Urinary bladder (tissue), 4 donors: Measurements from ENCODE around the gene EPS8. TPM values are rescaled to one million over a fixed set of nuclear protein-coding genes. Genes with fewer than 3 reads are reported as not detected.

ENCODE experiments used
- DNase-seq: peaks from one replicate; pipeline ENCODE4 v3.0.0-alpha.2; 2015; ENCODE audit errors: extremely low spot score
- H3K27ac ChIP-seq: one replicate; pipeline ENCODE4 v1.5.1; 2013; ENCODE audit warnings: low read depth, mild to moderate bottlenecking, moderate library complexity
- H3K36me3 ChIP-seq: one replicate; pipeline ENCODE4 v1.6.1; 2013; ENCODE audit warnings: mild to moderate bottlenecking, moderate library complexity; ENCODE audit not compliant: insufficient read depth
- H3K4me1 ChIP-seq: one replicate; pipeline ENCODE4 v1.6.1; 2013; ENCODE audit warnings: mild to moderate bottlenecking, moderate library complexity; ENCODE audit not compliant: insufficient read depth
- H3K4me3 ChIP-seq: one replicate; pipeline ENCODE4 v1.5.1; 2013; ENCODE audit warnings: low read depth, low read length
- whole genome bisulfite sequencing: extraction: QIAGEN DNeasy Blood & Tissue Kit; methylation state at CpG from one replicate; pipeline ENCODE4 v1.1.7; 2013; 5-methylcytosine and 5-hydroxymethylcytosine counted together
- polyA plus RNA-seq: library from polyadenylated mRNA; stranded (reverse); fragments of 200-250 nt; gene quantifications from one replicate; pipeline ENCODE4 v1.2.3, GENCODE V29; 2013
- total RNA-seq: library from RNA; depleted of rRNA; stranded (reverse); fragments of >200 nt; gene quantifications from one replicate; pipeline ENCODE4 v1.2.3, GENCODE V29; 2014
- donor health status: healthy with polysubstance abuse.
- donor health status: healthy.

EPS8 gene
- total and polyA plus RNA-seq, 2 donors: 68.9 to 133 TPM

DNA sequence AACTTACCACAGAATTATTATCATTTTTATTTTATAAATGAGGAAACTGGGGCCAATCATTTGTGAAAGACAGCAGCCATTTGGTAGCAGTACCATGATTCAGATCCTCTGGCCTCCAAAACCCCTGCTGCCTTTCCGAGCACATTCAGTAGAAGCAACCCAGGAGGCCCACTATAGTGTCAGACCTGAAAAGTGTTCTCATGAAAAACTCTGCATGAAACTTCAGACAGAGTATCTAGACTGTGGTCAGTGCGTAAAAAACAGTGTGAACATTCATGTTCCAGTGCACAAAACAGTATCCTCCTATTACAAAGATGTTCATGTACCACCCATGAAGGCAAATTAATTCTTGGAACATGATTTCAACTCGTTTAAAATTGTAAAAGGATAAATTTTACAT lies 112.0 kb downstream of the EPS8 start:
- Histone ChIP-seq H3K27ac (no peak overlapping the region), H3K36me3 (no peaks in the 10 kb centered on the region), H3K4me1 (no peaks in the 10 kb centered on the region), H3K4me3 (no peak overlapping the region)
- 80% methylated on average over 3 of the region's 3 CpGs for WGBS
- no peak for DNase-seq

DNA sequence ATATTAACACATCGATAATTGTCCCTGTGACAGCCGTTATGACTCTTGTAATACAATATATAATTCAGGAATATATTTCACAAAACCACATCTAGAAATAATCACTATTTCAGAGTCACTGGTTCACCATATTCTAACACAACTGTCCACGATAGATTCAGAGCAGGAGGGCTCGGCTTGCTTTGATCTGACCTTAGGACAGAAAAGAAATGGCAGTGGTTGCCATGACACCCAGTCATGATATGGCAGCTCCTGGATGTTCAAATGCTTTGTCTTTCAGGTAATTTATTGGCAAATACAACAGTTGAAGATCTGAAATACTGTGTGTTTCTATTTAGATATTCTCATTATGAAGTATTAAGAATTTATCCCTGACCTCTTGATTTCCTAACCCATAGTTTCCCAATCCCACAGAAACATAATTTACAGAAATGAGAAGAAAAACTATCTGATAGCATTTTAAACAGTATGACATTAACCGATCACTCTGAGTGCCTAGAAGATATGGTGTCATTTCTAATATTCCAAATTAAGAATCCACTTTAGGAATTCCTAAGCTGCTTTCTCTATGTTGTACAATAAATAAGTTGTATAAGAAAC lies 116.4 kb downstream of the EPS8 start:
- DNase-seq: no peak
- Histone ChIP-seq H3K36me3 (no peaks in the 10 kb centered on the region), H3K4me1 (no peaks in the 10 kb centered on the region), H3K4me3 (no peak overlapping the region), H3K27ac (no peak overlapping the region)
- WGBS: 97% methylated on average over 5 of the region's 5 CpGs

DNA sequence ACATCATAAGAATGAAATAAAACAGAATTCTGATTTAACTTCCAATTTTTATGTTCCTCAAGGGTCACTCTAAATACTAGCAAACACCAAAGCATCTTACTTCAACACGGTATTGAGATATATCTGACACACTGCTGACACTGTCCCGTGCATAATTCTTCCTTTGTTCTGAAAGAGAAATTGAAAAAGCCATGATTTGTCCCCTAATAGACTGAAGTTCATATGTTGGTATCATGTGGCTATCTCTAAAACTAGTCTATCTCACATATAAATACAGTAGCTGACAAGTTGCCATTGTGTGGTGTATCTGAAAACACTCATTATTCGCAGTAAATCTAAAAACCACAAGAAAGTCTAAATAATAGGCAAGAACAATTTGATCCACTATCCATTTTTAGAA lies 118.4 kb downstream of the EPS8 start:
- Histone ChIP-seq H3K4me3 (no peak overlapping the region), H3K27ac (no peak overlapping the region), H3K4me1 (no peaks in the 10 kb centered on the region), H3K36me3 (no peaks in the 10 kb centered on the region)
- 91% methylated on average over 3 of the region's 3 CpGs for WGBS
- DNase-seq: no peak

DNA sequence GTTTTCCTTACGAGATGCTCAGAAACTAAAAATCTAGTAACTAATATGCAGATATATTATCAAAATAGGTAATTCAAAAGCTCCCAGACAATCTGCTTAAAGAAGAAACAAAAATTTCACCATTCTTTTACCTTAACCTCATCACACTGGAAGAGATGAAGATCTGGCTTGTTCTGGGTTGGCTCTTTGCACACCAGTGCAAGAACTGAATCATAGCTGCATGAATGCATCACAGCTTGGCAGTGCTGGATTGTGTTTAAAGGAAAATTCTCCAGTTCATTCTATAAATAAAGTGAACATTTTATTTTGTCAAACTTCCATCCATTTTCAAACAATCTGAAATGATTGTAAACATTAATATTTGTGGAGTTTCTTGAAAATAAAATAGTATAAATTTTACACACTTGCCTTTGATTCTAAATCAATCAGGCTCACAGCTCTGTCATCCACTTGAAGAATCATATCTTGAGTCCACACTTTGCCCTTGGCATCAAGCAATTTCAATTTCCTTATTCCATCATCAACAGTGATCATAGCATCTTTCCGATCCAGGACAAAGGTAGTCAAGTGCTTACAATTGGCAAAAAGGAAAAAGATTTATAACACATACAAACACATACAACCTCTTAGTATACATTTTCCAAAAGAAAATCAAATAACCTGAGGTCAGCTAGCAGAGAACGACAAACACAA lies 119.8 kb downstream of the EPS8 start:
- H3K27ac ChIP-seq: no peak overlapping the region
- H3K36me3 ChIP-seq: no peaks in the 10 kb centered on the region
- H3K4me3 ChIP-seq: no peak overlapping the region
- H3K4me1 ChIP-seq: no peaks in the 10 kb centered on the region
- WGBS: 74% methylated on average over 3 of the region's 3 CpGs
- no peak for DNase-seq

DNA sequence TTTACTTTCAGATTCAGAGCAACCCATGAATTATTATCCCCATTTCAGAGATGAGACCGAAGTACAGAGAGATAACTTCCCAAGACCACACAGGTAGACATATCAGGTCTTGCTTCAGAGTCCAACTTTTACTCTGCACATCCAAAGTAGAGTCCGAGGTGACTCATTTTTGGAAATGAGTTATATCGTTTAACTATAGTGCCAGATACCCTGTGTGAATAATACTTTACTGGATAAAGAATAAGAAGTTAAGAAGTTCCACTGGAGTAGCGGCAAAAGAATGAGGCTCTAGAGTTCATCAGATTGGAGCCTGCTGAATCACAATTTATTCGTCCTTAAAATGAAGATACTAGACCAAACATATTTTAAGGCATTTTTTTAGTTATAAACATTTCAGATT lies 124.7 kb downstream of the EPS8 start:
- Histone ChIP-seq H3K4me3 (no peak overlapping the region), H3K4me1 (no peaks in the 10 kb centered on the region), H3K36me3 (no peaks in the 10 kb centered on the region), H3K27ac (no peak overlapping the region)
- 90% methylated on average over 5 of the region's 5 CpGs for WGBS
- DNase-seq: no peak

DNA sequence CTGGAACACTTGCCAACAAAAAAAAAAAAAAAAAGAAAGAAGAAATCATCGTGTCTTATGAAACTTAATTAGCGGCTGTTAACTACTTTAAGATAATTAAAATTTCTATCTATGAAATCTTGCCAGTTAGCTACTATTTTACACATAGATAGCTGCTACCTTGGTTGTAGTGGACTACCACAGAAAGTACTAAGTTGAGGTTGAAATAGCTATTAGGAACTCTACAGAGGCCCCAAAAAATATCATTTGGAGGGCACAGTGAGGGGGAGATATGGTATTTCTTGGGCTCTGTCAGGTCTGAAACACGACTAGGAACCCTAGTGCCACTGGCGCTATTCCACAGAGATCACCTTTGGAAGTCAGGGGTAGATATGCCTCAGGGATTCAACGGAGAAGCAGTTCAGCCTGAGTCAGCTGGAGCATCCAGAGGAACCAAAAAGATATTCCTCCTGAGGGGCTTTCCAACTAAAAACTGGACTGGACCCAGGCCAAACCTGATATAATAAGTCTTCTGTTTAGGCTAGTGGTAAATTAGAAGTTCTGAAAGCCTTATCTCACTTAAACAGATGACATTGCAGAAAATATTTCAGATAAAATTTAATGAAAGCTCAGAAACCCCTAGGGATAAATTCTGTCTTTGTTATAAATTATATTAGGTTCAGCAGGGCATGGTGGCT lies 126.1 kb downstream of the EPS8 start:
- DNase-seq: no peak
- peaks cover 2% of the 10 kb centered on the region for H3K36me3 ChIP-seq
- no peak overlapping the region for H3K4me3 ChIP-seq
- H3K27ac ChIP-seq: no peak overlapping the region
- 87% methylated on average over 5 of the region's 5 CpGs for WGBS
- H3K4me1 ChIP-seq: no peaks in the 10 kb centered on the region

DNA sequence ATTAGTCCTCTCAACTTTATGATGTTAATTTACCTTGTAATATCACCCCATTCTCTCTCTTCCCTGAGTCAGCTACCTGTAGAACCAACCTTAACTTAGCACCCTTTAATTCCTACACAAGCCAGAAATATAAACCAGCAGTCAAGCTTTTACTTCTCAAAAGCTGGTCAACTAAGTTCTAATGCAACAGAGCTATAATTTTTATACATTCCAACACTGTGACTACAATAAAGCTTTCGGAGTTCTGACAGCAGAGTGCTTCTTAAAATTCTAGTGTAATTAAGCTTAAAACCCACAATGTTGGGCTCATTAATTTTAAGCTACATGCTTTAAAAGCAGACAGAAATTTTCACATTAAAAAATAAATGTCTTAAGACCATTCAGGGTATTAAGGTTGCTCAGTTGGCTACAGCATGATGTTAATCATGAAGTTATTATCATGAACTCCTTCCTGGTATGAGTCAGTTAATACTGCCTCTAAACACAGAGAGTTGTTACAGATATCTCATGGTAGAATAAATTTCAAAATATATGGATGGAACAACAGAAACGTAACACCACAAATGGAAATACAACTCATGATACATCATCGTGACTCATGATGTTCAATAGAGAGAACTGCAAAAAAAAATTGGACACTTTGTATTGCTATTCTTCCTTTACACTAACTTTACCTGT lies 126.7 kb downstream of the EPS8 start:
- no peak overlapping the region for H3K27ac ChIP-seq
- WGBS: 88% methylated on average over 3 of the region's 3 CpGs
- peaks cover 2% of the 10 kb centered on the region for H3K36me3 ChIP-seq
- H3K4me3 ChIP-seq: no peak overlapping the region
- DNase-seq: no peak
- no peaks in the 10 kb centered on the region for H3K4me1 ChIP-seq

DNA sequence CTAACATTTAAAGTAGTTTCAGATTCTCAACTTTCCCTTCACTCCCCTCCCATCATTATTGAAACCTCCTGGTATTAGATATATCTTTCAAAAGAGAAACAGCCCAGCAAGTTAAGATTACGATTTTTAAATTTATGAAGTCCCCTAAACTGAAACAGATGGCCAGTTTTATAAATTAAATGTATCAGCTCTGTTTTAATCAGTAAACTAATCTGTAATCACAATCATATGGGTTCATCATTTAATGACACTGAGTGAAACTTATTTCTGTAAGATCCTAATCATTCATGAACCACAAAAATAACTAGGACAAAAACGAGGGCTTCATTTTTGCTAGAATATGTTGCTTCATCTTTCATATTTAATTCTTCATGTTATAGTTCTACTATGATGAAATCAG lies 137.8 kb downstream of the EPS8 start:
- 60% methylated on average over 2 of the region's 2 CpGs for WGBS
- Histone ChIP-seq H3K36me3 (peaks cover 5% of the 10 kb centered on the region), H3K27ac (no peak overlapping the region), H3K4me1 (no peaks in the 10 kb centered on the region), H3K4me3 (no peak overlapping the region)
- no peak for DNase-seq

DNA sequence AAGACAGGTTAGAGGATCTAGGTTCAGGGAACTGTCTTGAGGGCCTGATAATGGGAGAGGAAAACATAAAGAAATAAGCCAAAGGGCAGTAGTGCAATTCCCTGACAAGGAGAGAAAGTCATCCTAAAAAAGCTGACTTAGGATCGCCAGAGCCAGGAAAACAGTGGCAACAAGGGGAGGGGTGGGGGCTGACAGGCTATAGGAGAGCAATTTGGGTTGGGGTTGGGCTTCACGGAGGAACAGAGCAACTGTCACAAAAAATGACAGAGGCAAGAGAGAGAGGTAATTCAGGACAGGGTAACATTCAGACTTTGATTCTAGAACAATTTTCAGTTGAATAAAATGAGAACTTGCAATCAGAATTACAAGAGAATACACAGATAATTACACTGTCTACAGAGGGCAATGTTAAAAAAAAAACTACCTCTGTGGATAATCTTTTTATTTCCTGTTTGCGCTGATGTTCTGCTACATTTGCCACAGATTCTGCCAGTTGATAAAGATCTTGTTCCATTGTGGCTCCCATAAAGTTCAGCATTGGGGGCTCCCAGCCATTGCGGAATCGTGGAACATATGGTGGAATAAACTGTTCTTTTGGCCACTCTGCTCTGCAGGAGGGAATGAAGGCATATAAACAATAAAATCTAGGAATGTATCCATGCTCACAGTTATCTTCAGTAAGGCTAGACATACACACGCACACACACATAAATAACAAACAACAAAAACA lies 138.6 kb downstream of the EPS8 start:
- no peak overlapping the region for H3K27ac ChIP-seq
- 62% methylated on average over 6 of the region's 6 CpGs for WGBS

DNA sequence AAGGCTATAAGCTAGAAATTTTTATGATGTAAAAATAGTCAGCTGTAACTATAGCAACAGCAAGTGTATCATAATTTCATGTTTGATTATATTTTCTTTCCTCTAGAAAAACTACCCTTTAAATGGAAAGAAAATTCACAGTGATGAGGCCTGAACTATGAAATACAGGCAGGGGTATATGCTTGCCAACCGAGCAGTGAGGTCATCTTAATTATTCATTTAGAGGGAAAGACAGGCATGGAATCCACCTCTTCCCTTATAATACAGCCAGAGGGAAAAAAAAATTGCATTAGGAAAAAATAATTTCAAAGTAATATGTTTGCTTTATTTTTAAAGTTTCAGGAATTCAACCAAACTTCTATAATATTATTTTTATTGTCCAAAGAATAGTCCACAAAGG lies 139.8 kb downstream of the EPS8 start:
- 55% methylated on average over 1 of the region's 1 CpG for WGBS
- no peak for DNase-seq
- H3K27ac ChIP-seq: no peak overlapping the region

More for the DNA sequence above, 138.6 kb downstream of the EPS8 start:
- DNase-seq: no peak
- H3K36me3 ChIP-seq: peaks cover 5% of the 10 kb centered on the region
- no peaks in the 10 kb centered on the region for H3K4me1 ChIP-seq
- no peak overlapping the region for H3K4me3 ChIP-seq

DNA sequence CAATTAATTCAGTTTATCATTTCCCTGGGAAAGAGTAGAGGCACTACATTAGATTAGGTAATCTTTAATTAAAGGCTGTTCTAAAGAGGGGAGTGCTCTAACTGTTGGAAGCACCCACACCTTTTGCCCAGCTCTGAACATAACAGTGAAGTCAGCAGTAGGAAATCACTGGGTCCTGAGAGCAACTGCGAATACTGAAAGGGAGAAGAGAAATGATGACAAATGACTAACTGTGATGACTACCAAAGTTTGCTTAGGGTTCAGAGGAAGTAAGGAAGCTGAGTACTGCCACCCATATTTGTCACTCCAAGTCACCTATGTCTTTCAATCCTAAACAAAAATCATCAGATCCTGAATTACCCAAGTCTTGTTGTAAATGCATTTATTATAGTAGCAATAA lies 140.6 kb downstream of the EPS8 start:
- DNase-seq: no peak
- Histone ChIP-seq H3K36me3 (peaks cover 5% of the 10 kb centered on the region), H3K4me3 (no peak overlapping the region), H3K4me1 (no peaks in the 10 kb centered on the region), H3K27ac (no peak overlapping the region)
- WGBS: 86% methylated on average over 1 of the region's 1 CpG

More for the DNA sequence above, 139.8 kb downstream of the EPS8 start:
- Histone ChIP-seq H3K4me1 (no peaks in the 10 kb centered on the region), H3K36me3 (peaks cover 5% of the 10 kb centered on the region), H3K4me3 (no peak overlapping the region)

DNA sequence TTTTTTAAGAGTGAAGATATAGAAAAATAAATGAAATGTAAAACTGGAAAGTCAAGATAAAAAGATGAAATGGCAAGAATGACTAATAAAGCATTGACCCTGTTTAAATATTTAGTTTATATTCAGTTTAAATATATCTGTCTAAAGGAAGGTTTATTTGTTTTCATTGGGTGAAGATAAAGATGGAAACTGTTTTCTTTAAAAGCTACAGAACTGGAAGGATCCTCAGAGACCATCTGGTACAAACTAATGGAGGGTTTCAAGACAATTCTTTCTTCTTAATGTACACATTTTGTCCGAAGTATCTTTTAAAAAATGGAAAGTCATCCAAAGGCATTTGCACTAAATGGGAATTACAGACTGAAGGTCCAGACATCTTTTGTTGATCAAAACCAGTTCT lies 142.6 kb downstream of the EPS8 start:
- no peak for DNase-seq
- H3K27ac ChIP-seq: no peak overlapping the region
- H3K4me3 ChIP-seq: no peak overlapping the region
- H3K4me1 ChIP-seq: no peaks in the 10 kb centered on the region
- WGBS: 0% methylated on average over 1 of the region's 1 CpG
- peaks cover 2% of the 10 kb centered on the region for H3K36me3 ChIP-seq

DNA sequence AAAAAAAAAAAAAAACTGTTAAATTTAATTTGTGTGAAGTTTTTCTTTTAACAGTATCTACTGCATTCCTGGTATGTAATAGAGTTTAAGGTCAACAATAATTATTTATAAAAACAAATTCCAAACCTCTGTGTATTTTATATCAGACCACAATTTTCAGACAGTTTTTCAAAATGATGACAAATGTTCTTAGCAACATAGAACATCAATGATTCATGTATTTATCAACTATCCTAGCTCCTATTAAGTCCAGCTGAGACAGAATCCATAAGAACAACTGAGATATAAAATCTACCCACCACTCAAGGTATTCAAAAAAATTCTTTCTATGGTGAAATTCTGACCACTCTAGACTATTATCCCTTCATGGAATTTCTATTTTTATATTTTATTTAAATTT lies 144.5 kb downstream of the EPS8 start:
- H3K4me1 ChIP-seq: no peaks in the 10 kb centered on the region
- DNase-seq: no peak
- H3K4me3 ChIP-seq: no peak overlapping the region
- H3K36me3 ChIP-seq: peaks cover 2% of the 10 kb centered on the region
- no peak overlapping the region for H3K27ac ChIP-seq
